ENCODE measurements around the gene ZBTB9.
A peak's percentile ranks its signal among the peaks of the same experiment; 100 is the strongest.

The ZBTB9 gene, protein sequence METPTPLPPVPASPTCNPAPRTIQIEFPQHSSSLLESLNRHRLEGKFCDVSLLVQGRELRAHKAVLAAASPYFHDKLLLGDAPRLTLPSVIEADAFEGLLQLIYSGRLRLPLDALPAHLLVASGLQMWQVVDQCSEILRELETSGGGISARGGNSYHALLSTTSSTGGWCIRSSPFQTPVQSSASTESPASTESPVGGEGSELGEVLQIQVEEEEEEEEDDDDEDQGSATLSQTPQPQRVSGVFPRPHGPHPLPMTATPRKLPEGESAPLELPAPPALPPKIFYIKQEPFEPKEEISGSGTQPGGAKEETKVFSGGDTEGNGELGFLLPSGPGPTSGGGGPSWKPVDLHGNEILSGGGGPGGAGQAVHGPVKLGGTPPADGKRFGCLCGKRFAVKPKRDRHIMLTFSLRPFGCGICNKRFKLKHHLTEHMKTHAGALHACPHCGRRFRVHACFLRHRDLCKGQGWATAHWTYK

DNA sequence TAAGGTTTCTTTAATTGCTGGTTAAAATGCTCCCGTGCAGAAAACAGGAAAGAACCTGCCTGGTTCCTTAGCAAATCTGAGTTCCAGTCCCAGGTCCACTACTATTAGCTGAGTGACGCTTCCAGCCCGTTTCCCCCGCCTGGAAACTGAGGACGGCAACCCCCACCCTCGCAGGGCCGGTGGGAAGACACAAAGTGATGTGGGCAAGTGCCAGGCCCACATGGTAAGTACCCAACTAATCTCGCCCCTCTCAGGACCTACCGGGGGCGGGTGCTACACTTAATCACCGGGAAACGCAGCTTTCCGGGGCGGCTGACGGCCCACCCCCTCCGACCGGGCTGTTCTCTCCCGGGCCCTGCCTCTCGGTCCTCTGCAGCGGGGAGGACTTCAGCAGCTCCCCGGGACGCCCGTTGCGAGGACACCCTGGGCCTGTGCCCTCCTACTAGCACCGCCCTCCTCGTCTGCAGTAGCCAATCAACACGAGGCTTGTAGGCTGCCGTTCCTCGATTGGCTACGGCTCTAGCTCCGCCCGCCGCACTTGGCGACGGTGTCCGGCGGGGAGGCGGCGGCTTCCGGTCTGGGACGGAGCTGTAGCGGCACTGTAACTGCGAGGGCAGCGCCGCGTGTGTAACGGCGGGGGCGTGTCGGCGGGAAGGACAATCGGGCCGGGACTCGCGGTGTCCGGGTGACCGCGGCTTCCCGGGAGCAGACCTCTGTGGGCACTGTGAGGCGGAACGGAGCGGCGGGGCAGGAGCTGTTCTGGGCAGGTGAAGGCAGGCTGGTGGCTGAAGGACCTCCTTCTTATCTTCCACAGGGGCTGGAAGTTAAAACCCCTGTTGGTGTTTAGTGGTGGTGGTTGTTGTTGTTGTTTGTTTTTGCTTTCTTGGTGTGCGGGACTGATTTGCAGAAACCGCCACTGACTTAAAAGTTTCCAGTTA, at the start of gene ZBTB9:
ZBTB9 (plus strand) TSS at position 568 of the 938 bp plus-strand sequence. CDS start 525 bp downstream, outside the sequence.
- TF ChIP-seq, protein P1, sequence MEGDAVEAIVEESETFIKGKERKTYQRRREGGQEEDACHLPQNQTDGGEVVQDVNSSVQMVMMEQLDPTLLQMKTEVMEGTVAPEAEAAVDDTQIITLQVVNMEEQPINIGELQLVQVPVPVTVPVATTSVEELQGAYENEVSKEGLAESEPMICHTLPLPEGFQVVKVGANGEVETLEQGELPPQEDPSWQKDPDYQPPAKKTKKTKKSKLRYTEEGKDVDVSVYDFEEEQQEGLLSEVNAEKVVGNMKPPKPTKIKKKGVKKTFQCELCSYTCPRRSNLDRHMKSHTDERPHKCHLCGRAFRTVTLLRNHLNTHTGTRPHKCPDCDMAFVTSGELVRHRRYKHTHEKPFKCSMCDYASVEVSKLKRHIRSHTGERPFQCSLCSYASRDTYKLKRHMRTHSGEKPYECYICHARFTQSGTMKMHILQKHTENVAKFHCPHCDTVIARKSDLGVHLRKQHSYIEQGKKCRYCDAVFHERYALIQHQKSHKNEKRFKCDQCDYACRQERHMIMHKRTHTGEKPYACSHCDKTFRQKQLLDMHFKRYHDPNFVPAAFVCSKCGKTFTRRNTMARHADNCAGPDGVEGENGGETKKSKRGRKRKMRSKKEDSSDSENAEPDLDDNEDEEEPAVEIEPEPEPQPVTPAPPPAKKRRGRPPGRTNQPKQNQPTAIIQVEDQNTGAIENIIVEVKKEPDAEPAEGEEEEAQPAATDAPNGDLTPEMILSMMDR (IDR thresholded peaks at IDR 0.05; ENCODE audit: extremely low read depth, missing control alignments): no peak
- peak; percentile 99 for DNase-seq (ENCODE audit: low spot score)

DNA sequence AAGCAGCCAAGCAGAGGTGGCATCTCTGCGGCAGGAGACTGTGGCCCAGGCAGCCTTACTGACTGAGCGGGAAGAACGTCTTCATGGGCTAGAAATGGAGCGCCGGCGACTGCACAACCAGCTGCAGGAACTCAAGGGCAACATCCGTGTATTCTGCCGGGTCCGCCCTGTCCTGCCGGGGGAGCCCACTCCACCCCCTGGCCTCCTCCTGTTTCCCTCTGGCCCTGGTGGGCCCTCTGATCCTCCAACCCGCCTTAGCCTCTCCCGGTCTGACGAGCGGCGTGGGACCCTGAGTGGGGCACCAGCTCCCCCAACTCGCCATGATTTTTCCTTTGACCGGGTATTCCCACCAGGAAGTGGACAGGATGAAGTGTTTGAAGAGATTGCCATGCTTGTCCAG, 49.5 kb upstream of the ZBTB9 start:
- TF ChIP-seq, protein P1 (IDR thresholded peaks at IDR 0.05; ENCODE audit: extremely low read depth, missing control alignments): no peak
- DNase-seq (ENCODE audit: low spot score): no peak

DNA sequence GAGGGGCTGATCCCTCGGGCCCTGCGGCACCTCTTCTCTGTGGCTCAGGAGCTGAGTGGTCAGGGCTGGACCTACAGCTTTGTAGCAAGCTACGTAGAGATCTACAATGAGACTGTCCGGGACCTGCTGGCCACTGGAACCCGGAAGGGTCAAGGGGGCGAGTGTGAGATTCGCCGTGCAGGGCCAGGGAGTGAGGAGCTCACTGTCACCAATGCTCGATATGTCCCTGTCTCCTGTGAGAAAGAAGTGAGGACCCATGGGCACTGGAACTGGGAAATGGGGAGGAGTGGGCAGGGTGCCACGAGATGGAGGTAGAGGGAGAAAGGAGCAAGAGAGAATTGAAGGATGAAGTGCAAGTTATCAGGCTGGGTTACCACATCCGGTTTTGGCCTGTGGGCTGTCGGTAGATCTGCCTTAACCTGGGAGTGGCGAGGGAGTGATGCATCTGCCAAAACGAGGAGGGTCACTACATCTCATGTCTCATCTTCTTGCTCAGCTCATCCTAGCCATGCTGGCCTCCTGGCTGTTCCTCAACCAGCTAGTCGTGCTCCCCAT, 48.9 kb upstream of the ZBTB9 start:
- TF ChIP-seq, protein P1 (IDR thresholded peaks at IDR 0.05; ENCODE audit: extremely low read depth, missing control alignments): no peak
- DNase-seq (ENCODE audit: low spot score): no peak

DNA sequence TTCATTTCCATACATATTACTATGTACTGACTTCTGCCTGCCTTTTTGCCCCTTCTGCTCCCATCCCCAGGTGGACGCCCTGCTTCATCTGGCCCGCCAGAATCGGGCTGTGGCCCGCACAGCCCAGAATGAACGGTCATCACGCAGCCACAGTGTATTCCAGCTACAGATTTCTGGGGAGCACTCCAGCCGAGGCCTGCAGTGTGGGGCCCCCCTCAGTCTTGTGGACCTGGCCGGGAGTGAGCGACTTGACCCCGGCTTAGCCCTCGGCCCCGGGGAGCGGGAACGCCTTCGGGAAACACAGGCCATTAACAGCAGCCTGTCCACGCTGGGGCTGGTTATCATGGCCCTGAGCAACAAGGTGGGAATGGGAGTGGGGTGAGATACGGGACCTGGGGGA, 48.2 kb upstream of the ZBTB9 start:
- TF ChIP-seq, protein P1 (IDR thresholded peaks at IDR 0.05; ENCODE audit: extremely low read depth, missing control alignments): no peak
- no peak for DNase-seq (ENCODE audit: low spot score)

DNA sequence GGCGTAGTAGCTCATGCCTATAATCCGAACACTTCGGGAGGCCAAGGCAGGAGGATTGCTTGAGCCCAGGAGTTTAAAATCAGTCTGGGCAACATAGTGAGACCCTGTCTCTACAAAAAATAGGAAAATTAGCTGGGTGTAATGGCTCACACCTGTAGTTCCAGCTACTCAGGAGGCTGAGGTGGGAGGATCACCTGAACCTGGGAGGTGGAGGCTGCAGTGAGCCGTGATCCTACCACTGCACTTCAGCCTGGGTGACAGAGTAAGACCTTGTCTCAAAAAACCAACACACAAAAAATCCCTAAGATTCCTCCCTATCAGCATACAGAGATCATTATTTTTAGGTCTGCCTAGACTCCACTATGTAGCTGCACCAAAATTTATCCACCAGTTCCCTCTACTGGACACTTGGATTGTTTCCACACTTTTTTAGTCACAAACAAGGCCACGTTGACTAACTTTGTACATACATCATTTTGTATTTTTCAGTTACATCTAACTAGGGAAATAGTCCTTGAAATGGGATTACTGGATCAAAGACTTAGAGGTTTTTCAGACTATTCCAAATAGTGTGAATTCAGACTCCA, 47.2 kb upstream of the ZBTB9 start:
- DNase-seq (ENCODE audit: low spot score): no peak
- TF ChIP-seq, protein P1 (IDR thresholded peaks at IDR 0.05; ENCODE audit: extremely low read depth, missing control alignments): no peak

DNA sequence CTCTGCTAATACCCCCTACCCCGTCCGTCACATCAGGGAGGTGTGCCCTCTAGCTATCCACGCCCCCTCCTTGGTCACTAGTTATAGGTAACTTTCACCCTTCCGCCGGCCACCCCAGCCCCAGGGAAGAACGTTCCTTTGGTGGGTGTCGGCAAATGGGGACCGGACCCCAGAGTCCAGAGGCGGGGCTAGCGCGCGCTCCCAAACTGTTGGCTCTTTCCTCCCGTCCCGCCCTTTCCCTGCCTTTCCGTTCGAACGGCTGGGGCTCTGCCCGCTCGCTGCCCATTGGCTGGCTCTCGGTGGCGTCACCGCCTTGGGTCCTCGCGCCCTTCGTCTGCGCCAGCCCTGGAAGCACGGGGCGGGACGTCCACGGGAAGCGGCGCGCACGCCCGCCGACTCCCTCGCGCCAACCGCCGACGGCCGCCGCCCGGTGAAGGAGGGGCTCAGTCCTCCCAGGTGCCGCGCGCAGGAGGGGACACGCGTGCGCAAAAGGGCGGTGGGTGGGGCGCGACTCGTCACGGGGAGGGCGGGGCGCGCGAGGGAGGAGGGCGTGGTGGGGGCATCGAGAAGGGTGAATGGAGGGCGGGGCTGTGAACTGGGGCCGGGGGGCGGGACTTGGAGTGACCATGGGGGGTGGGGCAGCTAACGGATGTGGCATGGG, 44.2 kb upstream of the ZBTB9 start:
- peak; percentile 99 for DNase-seq (ENCODE audit: low spot score)
- TF ChIP-seq, protein P1 (IDR thresholded peaks at IDR 0.05; ENCODE audit: extremely low read depth, missing control alignments): no peak

Measured in GM20000 (cell line).